Ramos (cell line): ENCODE data around the gene PDE4D.

Source experiments
- in situ Hi-C: fragments of 300-500 bp; cut with MboI; formaldehyde crosslinking; loops from one replicate; pipeline ENCODE4 v1.14.3; 2022; ENCODE audit warnings: low sequenced_read_pairs; ENCODE audit not compliant: unreplicated experiment

The PDE4D gene

GRCh38 chr5:59098743-59099142 is 794.8 kb downstream of the PDE4D start:
- in situ Hi-C loops = no loop called here

- in situ Hi-C loops = no loop called here
Observed at GRCh38 chr5:59097712-59098111, 795.8 kb downstream of the PDE4D start.

- in situ Hi-C loops = no loop called here
Observed at GRCh38 chr5:59097116-59097515, 796.4 kb downstream of the PDE4D start.

GRCh38 chr5:59095480-59095879 is 798.0 kb downstream of the PDE4D start:
- in situ Hi-C loops = no loop called here

DNA sequence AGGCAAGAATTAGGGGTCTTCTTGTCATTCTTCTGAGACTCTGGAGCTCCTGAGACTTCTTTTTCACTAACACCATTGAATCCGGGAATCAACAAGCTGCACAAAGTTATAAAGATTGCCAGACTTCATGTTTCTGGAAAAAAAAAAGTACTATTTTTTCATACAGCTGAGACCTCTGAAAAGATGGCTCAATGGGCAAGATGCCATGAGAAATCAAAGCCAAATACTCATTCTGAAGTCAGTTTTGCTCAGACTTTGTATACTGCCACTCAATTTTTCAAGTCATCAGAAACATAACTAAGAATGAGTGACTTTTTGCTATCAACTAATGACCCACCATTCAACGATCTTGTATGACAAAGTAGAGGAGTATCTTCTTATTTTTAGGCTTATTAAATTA is 798.7 kb downstream of the PDE4D start:
- in situ Hi-C loops = no loop called here

- in situ Hi-C loops = no loop called here
Observed at GRCh38 chr5:59093329-59093728, 800.2 kb downstream of the PDE4D start.

DNA sequence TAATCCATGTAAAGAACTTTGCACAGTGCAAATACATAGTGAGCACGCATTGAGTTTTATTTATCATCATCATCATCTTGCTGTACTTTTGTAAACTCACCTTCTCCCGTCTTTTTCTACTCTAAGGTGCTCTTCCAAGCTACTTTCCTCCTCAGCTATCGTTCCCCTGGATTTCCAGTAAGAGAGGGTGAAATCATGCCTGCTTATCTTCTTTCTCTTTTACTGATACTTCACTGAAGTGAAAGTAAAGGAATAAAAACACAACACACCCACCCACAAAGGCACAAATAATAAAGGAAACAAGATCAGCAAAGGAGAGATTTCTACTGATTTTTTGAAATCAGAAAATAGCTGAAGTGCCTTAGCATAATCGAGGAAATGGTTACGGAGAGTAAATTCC is 800.8 kb downstream of the PDE4D start:
- in situ Hi-C loops = no loop called here

DNA sequence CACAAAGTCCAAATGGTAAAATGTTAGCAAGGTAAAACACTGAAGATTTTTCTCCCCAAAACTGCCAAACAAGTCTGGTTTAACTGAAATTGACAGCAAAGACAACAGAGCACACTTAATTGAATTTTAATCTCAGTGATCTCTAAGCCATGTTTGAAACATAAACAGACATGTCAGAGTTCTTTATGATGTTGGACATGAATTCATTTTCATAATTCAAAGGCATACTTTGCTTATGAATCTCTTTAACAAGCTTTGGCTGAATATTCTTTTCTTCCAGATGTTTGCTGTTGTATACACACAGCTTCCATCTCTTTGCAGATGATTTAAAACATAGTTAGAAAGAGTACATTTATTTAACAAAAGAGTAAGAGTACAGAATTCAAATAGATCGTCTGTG is 801.6 kb downstream of the PDE4D start:
- in situ Hi-C loops = no loop called here

- in situ Hi-C loops = no loop called here
Observed at GRCh38 chr5:59090323-59090722, 803.2 kb downstream of the PDE4D start.

DNA sequence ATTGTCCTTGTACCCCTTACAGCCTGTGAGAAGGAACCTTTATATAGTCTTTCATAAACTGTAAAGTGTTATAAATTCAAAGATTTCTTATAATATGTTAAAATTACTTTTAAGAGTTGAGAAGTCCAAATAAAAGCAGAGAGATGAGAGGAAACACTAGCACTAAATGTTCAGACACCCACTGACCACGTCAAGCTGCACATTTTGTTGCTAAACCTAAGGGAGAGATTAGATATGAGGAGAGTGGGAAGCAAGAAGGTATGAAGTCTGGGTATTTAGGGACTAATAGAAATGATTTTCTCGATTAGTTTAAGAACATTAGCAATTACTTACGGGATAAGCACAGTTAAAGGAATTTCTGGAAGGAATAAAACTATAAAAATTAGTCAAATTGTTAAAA is 803.8 kb downstream of the PDE4D start:
- in situ Hi-C loops = no loop called here

DNA sequence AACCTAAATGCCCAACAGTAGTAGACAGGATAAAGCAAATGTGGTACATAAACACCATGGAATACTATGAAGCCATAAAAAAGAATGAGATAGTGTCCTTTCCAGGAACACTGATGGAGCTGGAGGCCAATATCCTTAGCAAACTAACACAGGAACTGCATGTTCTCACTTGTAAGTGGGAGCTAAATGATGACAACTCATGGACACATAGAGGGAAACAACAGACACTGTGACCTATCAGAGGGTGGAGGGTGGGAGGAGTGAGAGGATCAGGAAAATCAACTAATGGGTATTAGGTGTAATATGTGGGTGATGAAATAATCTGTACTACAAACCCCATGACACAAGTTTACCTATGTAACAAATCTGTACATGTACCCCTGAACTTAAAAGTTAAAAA is 805.0 kb downstream of the PDE4D start:
- in situ Hi-C loops = no loop called here

DNA sequence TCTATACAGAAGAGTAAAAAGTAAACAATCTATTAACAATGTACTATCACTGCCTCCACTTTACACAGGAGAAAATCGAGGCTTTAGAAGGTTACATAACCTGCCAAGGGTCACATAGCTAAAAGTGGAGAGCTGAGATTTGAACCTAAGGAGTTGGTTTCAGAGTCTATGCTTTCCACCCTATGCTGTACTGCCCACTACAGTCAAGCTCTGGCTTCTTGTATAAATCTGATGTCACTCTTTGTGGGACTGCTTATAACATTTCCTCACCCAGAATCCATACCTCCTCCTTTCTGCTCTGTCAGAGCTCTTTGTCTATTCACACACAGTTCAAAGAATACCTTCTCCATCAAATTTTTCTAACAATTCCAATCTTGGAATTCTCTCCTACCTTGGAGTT is 807.5 kb downstream of the PDE4D start:
- in situ Hi-C loops = no loop called here

- in situ Hi-C loops = no loop called here
Observed at GRCh38 chr5:59081693-59082092, 811.8 kb downstream of the PDE4D start.

GRCh38 chr5:59079622-59080620 is 813.6 kb downstream of the PDE4D start:
- in situ Hi-C loops = no loop called here

DNA sequence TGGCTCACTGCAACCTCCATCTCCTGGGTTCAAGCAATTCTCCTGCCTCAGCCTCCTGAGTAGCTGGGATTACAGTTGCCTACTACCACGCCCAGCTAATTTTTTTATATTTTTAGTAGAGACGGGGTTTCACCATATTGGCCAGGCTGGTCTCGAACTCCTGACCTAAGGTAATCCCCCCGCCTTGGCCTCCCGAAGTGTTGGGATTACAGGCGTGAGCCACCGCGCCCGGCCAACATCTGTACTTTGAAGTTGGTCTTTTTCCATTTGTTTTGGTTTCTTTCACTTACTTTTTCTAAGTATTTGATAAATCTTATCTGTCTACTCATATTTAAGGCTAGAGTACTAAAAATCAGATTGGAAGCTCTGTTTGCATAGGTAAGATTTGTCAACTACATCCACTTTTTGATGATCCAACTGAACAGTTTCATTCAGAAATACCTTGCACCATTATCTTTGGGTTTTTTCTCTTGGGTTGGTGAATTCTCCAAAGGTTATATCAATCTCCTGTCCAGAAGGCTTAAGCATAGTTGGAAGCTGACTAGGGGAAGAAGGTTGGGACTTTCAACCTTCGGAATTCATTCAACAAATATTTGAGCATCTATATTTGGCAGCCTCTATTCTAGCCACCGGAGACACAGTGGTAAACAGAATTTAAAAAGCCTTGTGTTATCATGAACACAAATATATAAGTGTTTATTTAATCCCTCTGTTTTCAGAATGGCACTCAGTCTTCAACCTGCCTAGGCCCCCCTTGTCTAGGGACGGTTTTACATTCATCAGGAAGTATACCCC is 821.6 kb downstream of the PDE4D start:
- in situ Hi-C loops = no loop called here

GRCh38 chr5:59069438-59070079 is 824.0 kb downstream of the PDE4D start:
- in situ Hi-C loops = no loop called here

GRCh38 chr5:59067956-59068656 is 825.4 kb downstream of the PDE4D start:
- in situ Hi-C loops = no loop called here

- in situ Hi-C loops = no loop called here
Observed at GRCh38 chr5:59066367-59067163, 827.0 kb downstream of the PDE4D start.

DNA sequence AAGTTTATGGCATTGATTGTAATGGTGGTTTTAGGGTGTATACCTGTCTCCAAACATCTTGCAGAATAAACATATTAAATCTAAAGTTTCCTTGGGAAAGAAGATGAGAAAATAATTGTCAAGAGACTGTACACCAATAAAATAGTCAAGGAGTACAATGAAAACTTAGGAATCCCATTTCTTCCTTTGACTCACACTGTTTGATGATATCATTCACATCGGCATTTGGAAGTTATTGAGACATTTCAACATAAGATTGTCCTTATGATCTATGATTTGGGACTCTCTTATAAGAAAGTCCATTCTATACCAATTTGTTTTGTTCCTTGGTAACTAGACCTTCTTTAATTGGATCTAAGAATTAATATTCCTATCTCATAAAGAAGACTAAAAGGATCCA is 828.0 kb downstream of the PDE4D start:
- in situ Hi-C loops = no loop called here
